Suprapubic skin (tissue), 4 donors: ENCODE measurements around the gene CEP76. TPM values are rescaled to one million over a fixed set of nuclear protein-coding genes. Genes with fewer than 3 reads are reported as not detected.

ENCODE experiments used
- DNase-seq, 2 donors: peaks; one replicate each; pipeline ENCODE4 v3.0.0-alpha.2; 2019; ENCODE audit warnings: low spot score in 2 of 2
- H3K27ac ChIP-seq: fragments of 200-600 bp; sonication (generic); one replicate; pipeline ENCODE4 v1.5.1; 2019
- H3K27me3 ChIP-seq: fragments of 200-600 bp; sonication (generic); one replicate; pipeline ENCODE4 v1.5.1; 2019
- H3K36me3 ChIP-seq: fragments of 200-600 bp; sonication (generic); one replicate; pipeline ENCODE4 v1.5.1; 2019
- H3K4me1 ChIP-seq: fragments of 200-600 bp; sonication (generic); one replicate; pipeline ENCODE4 v1.5.1; 2019
- H3K4me3 ChIP-seq: fragments of 200-600 bp; sonication (generic); one replicate; pipeline ENCODE4 v1.5.1; 2019; ENCODE audit warnings: mild to moderate bottlenecking
- H3K9me3 ChIP-seq: fragments of 200-600 bp; sonication (generic); one replicate; pipeline ENCODE4 v1.5.1; 2019
- CTCF ChIP-seq, 2 donors: fragments of 200-600 bp in 1 of 2; fragments of 450-650 bp in 1 of 2; sonication (generic) in 1 of 2; IDR thresholded peaks; one replicate each; pipeline ENCODE4 v1.5.1; 2016 to 2019; ENCODE audit warnings: antibody characterized with exemption in 2 of 2, mild to moderate bottlenecking in 1 of 2, moderate library complexity in 1 of 2
- EP300 ChIP-seq: sonication (generic); formaldehyde crosslinking; IDR thresholded peaks from one replicate; pipeline ENCODE4 v1.6.1; 2017; ENCODE audit warnings: antibody characterized with exemption
- POLR2A ChIP-seq, 2 donors: fragments of 450-650 bp; IDR thresholded peaks; one replicate each; pipeline ENCODE4 v1.6.1; 2017; ENCODE audit warnings: antibody characterized with exemption in 2 of 2, mild to moderate bottlenecking in 2 of 2, moderate library complexity in 2 of 2
- POLR2AphosphoS5 ChIP-seq, 3 donors: sonication (generic); formaldehyde crosslinking; IDR thresholded peaks; one replicate each; pipeline ENCODE4 v1.6.1; 2017; ENCODE audit warnings: antibody characterized with exemption in 3 of 3
- WGBS: methylation state at CpG from one replicate; pipeline ENCODE4 v1.1.5; 2018; 5-methylcytosine and 5-hydroxymethylcytosine counted together
- total RNA-seq, 4 donors: library from RNA; depleted of rRNA; stranded (reverse); fragments of >200 nt; gene quantifications; one replicate each; pipeline ENCODE4 v1.1.0, GENCODE V29; 2016

The CEP76 gene
- total RNA-seq, 4 donors from 2014 or later, result 6.5 to 14.8 (median 11.3) TPM

- no peaks in the 10 kb centered on the region for H3K36me3 ChIP-seq
- no peaks in the 10 kb centered on the region for H3K9me3 ChIP-seq
- H3K27me3 ChIP-seq, result no peaks in the 10 kb centered on the region
- TF ChIP-seq CTCF (IDR thresholded peaks at IDR 0.05), result no peak
- no peak for TF ChIP-seq POLR2A (IDR thresholded peaks at IDR 0.05)
- TF ChIP-seq EP300, result no peak
- TF ChIP-seq POLR2AphosphoS5 (IDR thresholded peaks at IDR 0.05), result no peak
- no peaks in the 10 kb centered on the region for H3K4me1 ChIP-seq
- no peak overlapping the region for H3K27ac ChIP-seq
- WGBS, result 60% methylated on average over 14 of the region's 14 CpGs
- DNase-seq, result no peak
- H3K4me3 ChIP-seq, result no peak overlapping the region
Observed at GRCh38 chr18:12750076-12750714, 47.7 kb upstream of the CEP76 start.

- no peaks in the 10 kb centered on the region for H3K4me1 ChIP-seq
- DNase-seq, result no peak
- no peak overlapping the region for H3K27ac ChIP-seq
- 86% methylated on average over 13 of the region's 13 CpGs for WGBS
- TF ChIP-seq POLR2A (IDR thresholded peaks at IDR 0.05), result no peak
- TF ChIP-seq EP300, result no peak
- no peak for TF ChIP-seq POLR2AphosphoS5 (IDR thresholded peaks at IDR 0.05)
- no peak for TF ChIP-seq CTCF (IDR thresholded peaks at IDR 0.05)
- no peak overlapping the region for H3K4me3 ChIP-seq
- H3K36me3 ChIP-seq, result no peaks in the 10 kb centered on the region
- no peaks in the 10 kb centered on the region for H3K27me3 ChIP-seq
- H3K9me3 ChIP-seq, result no peaks in the 10 kb centered on the region
Observed at GRCh38 chr18:12749121-12749520, 46.6 kb upstream of the CEP76 start.

- H3K4me1 ChIP-seq, result no peaks in the 10 kb centered on the region
- H3K27ac ChIP-seq, result no peak overlapping the region
- no peak for TF ChIP-seq POLR2AphosphoS5 (IDR thresholded peaks at IDR 0.05)
- no peak for TF ChIP-seq EP300
- TF ChIP-seq CTCF (IDR thresholded peaks at IDR 0.05), result no peak
- TF ChIP-seq POLR2A (IDR thresholded peaks at IDR 0.05), result no peak
- H3K9me3 ChIP-seq, result no peaks in the 10 kb centered on the region
- no peak overlapping the region for H3K4me3 ChIP-seq
- H3K27me3 ChIP-seq, result no peaks in the 10 kb centered on the region
- no peak for DNase-seq
- WGBS, result 88% methylated on average over 5 of the region's 5 CpGs
- H3K36me3 ChIP-seq, result no peaks in the 10 kb centered on the region
Observed at GRCh38 chr18:12748671-12749070, 46.1 kb upstream of the CEP76 start.

- no peaks in the 10 kb centered on the region for H3K27me3 ChIP-seq
- 86% methylated on average over 8 of the region's 8 CpGs for WGBS
- no peak overlapping the region for H3K27ac ChIP-seq
- no peaks in the 10 kb centered on the region for H3K4me1 ChIP-seq
- H3K4me3 ChIP-seq, result no peak overlapping the region
- H3K36me3 ChIP-seq, result no peaks in the 10 kb centered on the region
- no peak for DNase-seq
- TF ChIP-seq CTCF (IDR thresholded peaks at IDR 0.05) (no peak), POLR2A (IDR thresholded peaks at IDR 0.05) (no peak), POLR2AphosphoS5 (IDR thresholded peaks at IDR 0.05) (no peak), EP300 (no peak)
- no peaks in the 10 kb centered on the region for H3K9me3 ChIP-seq
Observed at GRCh38 chr18:12747530-12748315, 45.2 kb upstream of the CEP76 start.

GRCh38 chr18:12745095-12745795, 42.7 kb upstream of the CEP76 start:
- DNase-seq, result no peak
- WGBS, result 55% methylated on average over 7 of the region's 7 CpGs

More at GRCh38 chr18:12745095-12745795, 42.7 kb upstream of the CEP76 start:
- Histone ChIP-seq H3K4me3 (no peak overlapping the region), H3K36me3 (no peaks in the 10 kb centered on the region), H3K27me3 (no peaks in the 10 kb centered on the region), H3K9me3 (no peaks in the 10 kb centered on the region), H3K27ac (no peak overlapping the region), H3K4me1 (no peaks in the 10 kb centered on the region)
- no peak for TF ChIP-seq EP300
- no peak for TF ChIP-seq POLR2AphosphoS5 (IDR thresholded peaks at IDR 0.05)
- TF ChIP-seq CTCF (IDR thresholded peaks at IDR 0.05), result no peak
